GM18519 (cell line): Measurements from ENCODE around the gene DHRSX.
"Not testable (repeated sequence)": the region's sequence is repeated elsewhere in the genome, so short reads cannot be mapped to it uniquely, and the experiment has no call there.

ENCODE experiments used
- ATAC-seq: cut with Tn5 transposase; IDR thresholded peaks from one replicate; pipeline ENCODE4 v1.9.1; 2021; ENCODE audit warnings: mild to moderate bottlenecking, moderate library complexity; ENCODE audit not compliant: unreplicated experiment, low FRiP score

The DHRSX gene

GRCh38 chrX:2520539-2520938 is 19.8 kb upstream of the DHRSX start:
- ATAC-seq, result no peak

- ATAC-seq, result not testable (repeated sequence)
These were observed 18.9 kb upstream of the DHRSX start for GRCh38 chrX:2519638-2520037.

GRCh38 chrX:2517055-2517454 is 16.3 kb upstream of the DHRSX start:
- no peak for ATAC-seq

- no peak for ATAC-seq
These were observed 15.8 kb upstream of the DHRSX start for GRCh38 chrX:2516623-2517022.

GRCh38 chrX:2514131-2514530 is 13.4 kb upstream of the DHRSX start:
- ATAC-seq, result no peak

GRCh38 chrX:2513121-2513664 is 12.4 kb upstream of the DHRSX start:
- no peak for ATAC-seq

GRCh38 chrX:2512501-2512900 is 11.7 kb upstream of the DHRSX start:
- ATAC-seq, result no peak

- no peak for ATAC-seq
These were observed 10.6 kb upstream of the DHRSX start for GRCh38 chrX:2511326-2511725.

GRCh38 chrX:2508648-2509335 is 8.0 kb upstream of the DHRSX start:
- no peak for ATAC-seq

- no peak for ATAC-seq
These were observed 7.3 kb upstream of the DHRSX start for GRCh38 chrX:2507904-2508627.

- no peak for ATAC-seq
These were observed 6.4 kb upstream of the DHRSX start for GRCh38 chrX:2507196-2507595.

GRCh38 chrX:2505341-2505740 is 4.6 kb upstream of the DHRSX start:
- not testable (repeated sequence) for ATAC-seq

- ATAC-seq, result no peak
These were observed 4.0 kb upstream of the DHRSX start for GRCh38 chrX:2504706-2505332.

- no peak for ATAC-seq
These were observed 3.1 kb upstream of the DHRSX start for GRCh38 chrX:2503591-2504500.

- ATAC-seq, result no peak
These were observed 2.1 kb upstream of the DHRSX start for GRCh38 chrX:2502668-2503519.

GRCh38 chrX:2502120-2502667 is 1.4 kb upstream of the DHRSX start:
- ATAC-seq, result no peak

- ATAC-seq, result no peak
These were observed 855 bp upstream of the DHRSX start for GRCh38 chrX:2501559-2502102.

GRCh38 chrX:2500091-2500802 is 529 bp downstream of the DHRSX start:
- no peak for ATAC-seq
